Upper lobe of left lung (tissue), 6 donors: ENCODE data around the gene IGFL2. TPM values are rescaled to one million over a fixed set of nuclear protein-coding genes. Genes with fewer than 3 reads are reported as not detected.
"Not testable (repeated sequence)": the region's sequence is repeated elsewhere in the genome, so short reads cannot be mapped to it uniquely, and the experiment has no call there.

Source experiments
- ATAC-seq, 2 donors: fragments of 200-7000 bp; cut with Tn5 transposase; one replicate each; pipeline ENCODE4 v1.9.1; 2022; ENCODE audit warnings: mild to moderate bottlenecking in 2 of 2, moderate library complexity in 2 of 2; ENCODE audit not compliant: low FRiP score in 2 of 2
- DNase-seq, 2 donors: peaks; one replicate each; pipeline ENCODE4 v3.0.0-alpha.2; 2019 to 2020
- H3K27ac ChIP-seq, 4 donors: fragments of 200-600 bp; sonication (generic); one replicate each; pipeline ENCODE4 v1.5.1; 2016 to 2019
- H3K27me3 ChIP-seq, 4 donors: fragments of 200-600 bp; sonication (generic); one replicate each; pipeline ENCODE4 v1.5.1; 2017 to 2019
- H3K36me3 ChIP-seq, 4 donors: fragments of 200-600 bp; sonication (generic); one replicate each; pipeline ENCODE4 v1.5.1; 2016 to 2019
- H3K4me1 ChIP-seq, 4 donors: fragments of 200-600 bp; sonication (generic); one replicate each; pipeline ENCODE4 v1.5.1; 2018 to 2019
- H3K4me3 ChIP-seq, 4 donors: fragments of 200-600 bp; sonication (generic); one replicate each; pipeline ENCODE4 v1.5.1; 2017 to 2019; ENCODE audit warnings: mild to moderate bottlenecking in 2 of 4, moderate library complexity in 1 of 4
- H3K9me3 ChIP-seq, 4 donors: fragments of 200-600 bp; sonication (generic); one replicate each; pipeline ENCODE4 v1.5.1; 2018 to 2019
- EP300 ChIP-seq, 4 donors: sonication (generic); formaldehyde crosslinking; IDR thresholded peaks; one replicate each; pipeline ENCODE4 v1.5.1; 2017; ENCODE audit warnings: antibody characterized with exemption in 4 of 4, control low read depth in 2 of 4
- POLR2A ChIP-seq, 4 donors: fragments of 450-650 bp; IDR thresholded peaks; one replicate each; pipeline ENCODE4 v1.5.1; 2016 to 2017; ENCODE audit warnings: antibody characterized with exemption in 4 of 4, mild to moderate bottlenecking in 2 of 4
- POLR2AphosphoS5 ChIP-seq, 2 donors: sonication (generic); formaldehyde crosslinking; IDR thresholded peaks; one replicate each; pipeline ENCODE4 v1.5.1; 2017; ENCODE audit warnings: antibody characterized with exemption in 2 of 2
- WGBS, 2 donors: methylation state at CpG; one replicate each; pipeline ENCODE4 v1.1.5; 2017 to 2018; 5-methylcytosine and 5-hydroxymethylcytosine counted together
- total RNA-seq, 6 donors: library from RNA; depleted of rRNA in 4 of 6; stranded (reverse); fragments of >200 nt in 4 of 6; gene quantifications; one replicate each; pipeline versions ENCODE4 v1.1.0 to v1.2.1, GENCODE V29; 2016 to 2021
- TF ChIP-seq, protein P1 (sequence below), 6 experiments: fragments of 450-650 bp in 4 of 6; fragments of 200-600 bp in 2 of 6; sonication (generic) in 2 of 6; IDR thresholded peaks; one replicate each; pipeline ENCODE4 v1.5.1; 2016 to 2019; ENCODE audit warnings: antibody characterized with exemption in 6 of 6
- donor health status: DM: no; HTN: no; CAD: no; lungs with moderate emphysema.
- donor health status: DM: no; HTN: yes; CAD: no; lungs with severe emphysema.

The IGFL2 gene
- total RNA-seq, 6 donors from 2014 or later: 0.51 TPM; not detected in 5

DNA sequence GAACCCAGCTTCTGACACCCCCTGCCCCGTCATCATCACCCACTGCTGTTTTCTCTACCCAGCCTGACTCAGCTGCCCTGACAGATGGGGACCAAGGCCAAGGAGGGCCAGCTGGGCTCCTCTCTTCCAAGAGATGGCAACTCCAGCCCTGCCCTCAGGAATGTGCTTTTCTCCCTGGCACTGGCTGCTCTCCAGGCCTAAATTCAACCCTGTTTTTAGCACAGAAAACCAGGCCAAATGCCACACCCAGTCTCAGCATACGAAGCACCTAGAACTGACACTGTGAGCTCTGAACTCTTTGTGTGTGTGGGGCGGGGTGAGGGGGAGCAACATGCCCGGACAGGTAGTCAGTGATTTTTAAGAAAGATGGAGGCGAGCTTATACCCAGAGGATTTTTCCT is 58.1 kb downstream of the IGFL2 start:
- 56 to 68% methylated on average over 5 of the region's 5 CpGs for WGBS, 2 donors
- no peak for ATAC-seq
- TF ChIP-seq POLR2A (IDR thresholded peaks at IDR 0.05): no peak
- TF ChIP-seq EP300 (IDR thresholded peaks at IDR 0.05): no peak
- no peak for TF ChIP-seq POLR2AphosphoS5 (IDR thresholded peaks at IDR 0.05)
- TF ChIP-seq, protein P1, sequence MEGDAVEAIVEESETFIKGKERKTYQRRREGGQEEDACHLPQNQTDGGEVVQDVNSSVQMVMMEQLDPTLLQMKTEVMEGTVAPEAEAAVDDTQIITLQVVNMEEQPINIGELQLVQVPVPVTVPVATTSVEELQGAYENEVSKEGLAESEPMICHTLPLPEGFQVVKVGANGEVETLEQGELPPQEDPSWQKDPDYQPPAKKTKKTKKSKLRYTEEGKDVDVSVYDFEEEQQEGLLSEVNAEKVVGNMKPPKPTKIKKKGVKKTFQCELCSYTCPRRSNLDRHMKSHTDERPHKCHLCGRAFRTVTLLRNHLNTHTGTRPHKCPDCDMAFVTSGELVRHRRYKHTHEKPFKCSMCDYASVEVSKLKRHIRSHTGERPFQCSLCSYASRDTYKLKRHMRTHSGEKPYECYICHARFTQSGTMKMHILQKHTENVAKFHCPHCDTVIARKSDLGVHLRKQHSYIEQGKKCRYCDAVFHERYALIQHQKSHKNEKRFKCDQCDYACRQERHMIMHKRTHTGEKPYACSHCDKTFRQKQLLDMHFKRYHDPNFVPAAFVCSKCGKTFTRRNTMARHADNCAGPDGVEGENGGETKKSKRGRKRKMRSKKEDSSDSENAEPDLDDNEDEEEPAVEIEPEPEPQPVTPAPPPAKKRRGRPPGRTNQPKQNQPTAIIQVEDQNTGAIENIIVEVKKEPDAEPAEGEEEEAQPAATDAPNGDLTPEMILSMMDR (IDR thresholded peaks at IDR 0.05): no peak
- DNase-seq: no peak
- Histone ChIP-seq H3K27me3 (no peaks in the 10 kb centered on the region), H3K9me3 (no peaks in the 10 kb centered on the region), H3K4me1 (peaks cover 11 to 24% (median 20%) of the 10 kb centered on the region in 4 donors), H3K4me3 (no peak overlapping the region), H3K27ac (no peak overlapping the region), H3K36me3 (no peaks in the 10 kb centered on the region)

DNA sequence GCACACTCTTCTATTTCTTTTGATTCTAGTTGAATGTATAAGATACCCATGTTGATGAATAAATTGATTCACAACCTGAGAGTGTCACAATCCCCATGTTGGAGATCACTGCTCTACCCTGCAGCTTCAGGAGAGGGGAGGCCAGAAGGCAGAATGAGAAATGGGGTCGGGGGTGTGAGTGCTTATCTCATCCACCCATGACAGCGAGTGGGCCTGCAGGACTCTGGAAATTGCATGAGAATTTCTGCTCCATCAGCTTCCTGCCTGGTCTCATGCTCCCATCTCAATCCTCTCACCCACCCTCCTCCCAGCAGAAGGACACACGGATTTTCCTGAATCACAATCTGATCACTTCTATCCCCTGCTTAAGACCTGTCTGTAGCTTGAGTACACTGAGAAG is 58.6 kb downstream of the IGFL2 start:
- Histone ChIP-seq H3K4me1 (peaks cover 16 to 30% (median 24%) of the 10 kb centered on the region in 4 donors), H3K36me3 (no peaks in the 10 kb centered on the region), H3K9me3 (no peaks in the 10 kb centered on the region), H3K27me3 (no peaks in the 10 kb centered on the region), H3K27ac (no peak overlapping the region), H3K4me3 (no peak overlapping the region)
- DNase-seq (no peak), ATAC-seq (no peak)
- 75 to 79% methylated on average over 3 of the region's 3 CpGs for WGBS, 2 donors
- no peak for TF ChIP-seq EP300 (IDR thresholded peaks at IDR 0.05)
- TF ChIP-seq, protein P1 (IDR thresholded peaks at IDR 0.05): no peak
- TF ChIP-seq POLR2AphosphoS5 (IDR thresholded peaks at IDR 0.05): no peak
- TF ChIP-seq POLR2A (IDR thresholded peaks at IDR 0.05): no peak

DNA sequence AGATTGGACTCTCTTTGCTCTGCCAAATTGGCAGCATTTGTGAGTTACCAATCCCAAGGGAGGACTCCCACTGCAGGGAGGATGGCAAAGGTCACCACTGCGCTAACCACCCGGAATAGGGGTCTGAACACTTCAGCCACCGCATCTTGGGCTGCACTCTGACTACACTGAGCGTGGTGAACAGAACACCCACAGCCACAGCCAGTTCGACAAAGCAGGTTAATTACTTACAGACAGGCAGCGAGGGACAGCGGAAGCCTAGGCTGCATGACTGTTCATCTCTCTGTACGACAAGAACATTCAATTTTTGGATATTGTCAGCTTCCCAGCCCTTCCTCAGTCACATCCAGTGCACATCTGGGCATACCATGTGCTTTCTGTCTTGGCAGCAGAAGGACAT is 59.8 kb downstream of the IGFL2 start:
- H3K36me3 ChIP-seq, H3K9me3 ChIP-seq, DNase-seq, H3K4me3 ChIP-seq, H3K27ac ChIP-seq, ATAC-seq, H3K27me3 ChIP-seq: not testable (repeated sequence)
- WGBS, 2 donors: 89 to 100% methylated on average over 4 to 8 of the region's 8 CpGs
- peaks cover 19 to 36% (median 27%) of the 10 kb centered on the region in 4 donors for H3K4me1 ChIP-seq

DNA sequence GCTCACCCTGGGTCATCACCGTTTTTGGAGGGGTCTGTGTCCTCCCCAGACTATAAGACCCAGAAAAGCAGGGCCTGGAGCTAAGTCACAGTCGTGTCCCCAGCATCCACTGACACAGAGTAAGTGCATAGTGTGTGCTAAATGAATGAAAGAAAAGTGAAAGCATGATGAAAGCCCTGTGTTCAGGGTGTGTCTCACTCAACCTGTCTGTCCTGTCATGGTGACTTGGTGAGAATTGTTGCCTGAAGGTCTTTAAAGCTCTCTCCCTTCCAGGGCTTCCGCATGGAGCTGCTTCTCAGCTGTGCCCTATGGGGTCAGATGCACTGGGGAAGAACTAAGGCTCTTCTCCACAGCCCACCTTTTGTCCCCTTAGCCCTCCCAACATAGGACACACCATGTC is 61.0 kb downstream of the IGFL2 start:
- WGBS, 2 donors: 51 to 58% methylated on average over 3 of the region's 3 CpGs
- TF ChIP-seq EP300 (IDR thresholded peaks at IDR 0.05): no peak
- no peak for TF ChIP-seq POLR2AphosphoS5 (IDR thresholded peaks at IDR 0.05)
- TF ChIP-seq POLR2A (IDR thresholded peaks at IDR 0.05): no peak
- ATAC-seq (no peak), DNase-seq (no peak)
- no peak overlapping the region for H3K4me3 ChIP-seq
- no peak overlapping the region for H3K27ac ChIP-seq
- peaks cover 19 to 36% (median 27%) of the 10 kb centered on the region in 4 donors for H3K4me1 ChIP-seq
- H3K27me3 ChIP-seq: no peaks in the 10 kb centered on the region
- H3K9me3 ChIP-seq: no peaks in the 10 kb centered on the region
- no peaks in the 10 kb centered on the region for H3K36me3 ChIP-seq

DNA sequence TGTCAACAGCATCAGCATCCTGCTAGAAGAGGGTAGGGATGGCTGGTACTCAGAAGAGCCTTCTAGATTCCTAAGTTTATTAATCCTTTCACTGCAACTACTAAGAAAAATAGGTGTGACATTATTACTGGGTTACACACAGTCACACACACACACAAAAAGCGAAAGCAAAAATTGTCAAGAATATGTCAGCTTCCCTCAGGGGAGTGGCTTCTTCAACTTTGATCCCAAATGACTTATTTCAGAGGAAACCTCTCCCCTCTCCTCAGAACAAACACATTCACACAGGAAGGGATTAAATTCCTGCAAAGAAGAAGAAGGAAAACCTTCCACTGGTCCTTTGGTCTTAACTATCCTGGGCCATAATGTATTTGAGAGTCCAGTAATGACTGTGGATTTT is 61.4 kb downstream of the IGFL2 start:
- DNase-seq (no peak), ATAC-seq (no peak)
- Histone ChIP-seq H3K9me3 (no peaks in the 10 kb centered on the region), H3K36me3 (no peaks in the 10 kb centered on the region), H3K27me3 (no peaks in the 10 kb centered on the region), H3K4me3 (no peak overlapping the region), H3K27ac (peak overlapping the region in 1 of 4 donors; percentile 32), H3K4me1 (peaks cover 19 to 36% (median 27%) of the 10 kb centered on the region in 4 donors)
- TF ChIP-seq EP300 (IDR thresholded peaks at IDR 0.05): no peak
- no peak for TF ChIP-seq POLR2A (IDR thresholded peaks at IDR 0.05)
- TF ChIP-seq, protein P1 (IDR thresholded peaks at IDR 0.05): no peak
- TF ChIP-seq POLR2AphosphoS5 (IDR thresholded peaks at IDR 0.05): no peak
- 79% methylated on average over 1 of the region's 1 CpG for WGBS, 2 donors

DNA sequence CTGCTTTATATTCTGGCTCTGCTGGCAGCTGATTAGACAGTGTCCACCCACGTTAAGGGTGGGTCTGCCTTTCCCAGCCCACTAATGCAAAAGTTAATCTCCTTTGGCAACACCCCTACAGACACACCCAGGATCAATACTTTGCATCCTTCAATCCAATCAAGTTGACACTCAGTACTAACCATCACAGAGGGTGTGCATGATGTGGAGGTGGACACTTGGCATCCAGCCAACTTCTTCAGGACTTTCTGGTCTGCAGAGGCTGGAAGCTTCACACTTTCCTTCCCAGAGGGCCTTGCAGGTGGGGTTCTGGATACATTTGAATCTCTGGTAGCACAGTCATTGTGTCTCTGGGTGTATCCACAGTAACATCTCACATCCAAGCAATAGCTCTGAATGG is 62.6 kb downstream of the IGFL2 start:
- Histone ChIP-seq H3K9me3 (no peaks in the 10 kb centered on the region), H3K4me3 (no peak overlapping the region), H3K36me3 (no peaks in the 10 kb centered on the region), H3K4me1 (peaks cover 19 to 36% (median 27%) of the 10 kb centered on the region in 4 donors), H3K27me3 (no peaks in the 10 kb centered on the region), H3K27ac (peak overlapping the region; percentile 55 to 70 (median 64))
- no peak for TF ChIP-seq EP300 (IDR thresholded peaks at IDR 0.05)
- 69 to 100% methylated on average over 1 of the region's 1 CpG for whole genome bisulfite sequencing, 2 donors
- ATAC-seq (no peak), DNase-seq (no peak)

Other genes with a start within 250 kb of the IGFL2 start
- 10 to 100 TPM in 2 of 6 donors, 1 to 10 TPM in 4; 2.3 to 13.6 (median 9.2) TPM for gene MYPOP, start 245.6 kb upstream of the IGFL2 start, total RNA-seq
- not detected for gene NANOS2, start 233.5 kb upstream of the IGFL2 start, total RNA-seq
- gene NOVA2, start 174.4 kb upstream of the IGFL2 start, total RNA-seq: 10 to 100 TPM in 4 of 6 donors, 1 to 10 TPM in 2; 4.7 to 19.0 (median 13.9) TPM
- gene CCDC61, start 152.8 kb upstream of the IGFL2 start, total RNA-seq: 10 to 100 TPM in 5 of 6 donors, 1 to 10 TPM in 1; 5.9 to 28.3 (median 20.3) TPM
- gene PGLYRP1, start 125.2 kb upstream of the IGFL2 start, total RNA-seq: 1 to 10 TPM in 4 of 6 donors, not detected in 2; 2.1 to 4.3 (median 3.3) TPM
- not detected for gene IGFL4, start 107.2 kb upstream of the IGFL2 start, total RNA-seq
- gene IGFL3, start 23.6 kb upstream of the IGFL2 start, total RNA-seq: not detected
- not detected for gene IGFL1, start 81.5 kb downstream of the IGFL2 start, total RNA-seq
- gene HIF3A, start 148.8 kb downstream of the IGFL2 start, total RNA-seq: 1,000 to 10,000 TPM in 1 of 6 donors, 100 to 1,000 TPM in 1, 10 to 100 TPM in 4; 42.3 to 1,057 (median 61.3) TPM
- 100 to 1,000 TPM in 1 of 6 donors, 10 to 100 TPM in 5; 54.7 to 120 (median 66.0) TPM for gene PPP5C, start 198.8 kb downstream of the IGFL2 start, total RNA-seq